Endothelial cell of umbilical vein (primary cell): ENCODE data around the gene PATE4. TPM values are rescaled to one million over a fixed set of nuclear protein-coding genes. Genes with fewer than 3 reads are reported as not detected.

Experiments used
- BruUV-seq: library from RNA; stranded (reverse); fragments of 400-500 nt; replicated peaks from 2 replicates; lab custom pipeline; 2021; lab: Mats Ljungman, UMichigan
- CTCF ChIA-PET: fragments of 300-600, 350-600 bp; sonication (Branson Sonifier 250); formaldehyde crosslinking; loops from one replicate; lab custom pipeline; 2021; ENCODE audit warnings: antibody characterized with exemption, inconsistent platforms; lab: Charles Lee
- POLR2A ChIA-PET: fragments of 300-600, 350-600 bp; sonication (Branson Sonifier 250); formaldehyde crosslinking; loops from one replicate; lab custom pipeline; 2021; ENCODE audit warnings: antibody characterized with exemption, inconsistent platforms; lab: Charles Lee
- DNase-seq: peaks from one replicate; pipeline ENCODE4 v3.0.0-alpha.2; 2011; ENCODE audit warnings: low read depth, low spot score
- FAIRE-seq: peaks from 2 replicates; lab custom pipeline; 2011; peaks lifted over from hg19 to GRCh38; lab: Jason Lieb, UNC
- H2AFZ ChIP-seq: 2 replicates; pipeline ENCODE4 v1.6.0; 2012; ENCODE audit warnings: low read depth, low read length, control low read depth, inconsistent platforms
- H3K27ac ChIP-seq: 2 replicates; pipeline ENCODE4 v1.5.1; 2011; ENCODE audit warnings: low read depth, mild to moderate bottlenecking, control low read depth, low read length, moderate library complexity; ENCODE audit not compliant: insufficient read depth
- H3K27me3 ChIP-seq, 2 experiments: 2 replicates each; pipeline versions ENCODE4 v1.6.0 to v1.6.1; 2011; ENCODE audit warnings: low read length in 2 of 2, mixed read lengths in 1 of 2; ENCODE audit not compliant: control insufficient read depth in 2 of 2, insufficient read depth in 2 of 2
- H3K36me3 ChIP-seq, 2 experiments: 2 replicates in 1 of 2; 3 replicates in 1 of 2; pipeline ENCODE4 v1.5.1; 2011; ENCODE audit warnings: low read length in 2 of 2, mild to moderate bottlenecking in 1 of 2, moderate library complexity in 1 of 2; ENCODE audit not compliant: control insufficient read depth in 2 of 2, insufficient read depth in 2 of 2; ENCODE audit errors: extremely low read depth in 1 of 2
- H3K4me1 ChIP-seq: 3 replicates; pipeline ENCODE4 v1.5.1; 2011; ENCODE audit warnings: mild to moderate bottlenecking, low read length; ENCODE audit not compliant: control insufficient read depth, insufficient read depth; ENCODE audit errors: extremely low read depth
- H3K4me2 ChIP-seq: 2 replicates; pipeline ENCODE4 v1.6.1; 2011; ENCODE audit warnings: low read length, control low read depth, mixed read lengths; ENCODE audit not compliant: insufficient read depth
- H3K4me3 ChIP-seq, 3 experiments: fragments of 200-600 bp in 1 of 3; sonication (generic), shearing (Covaris generic) in 1 of 3; replicated peaks in 1 of 3; 2 replicates each; pipeline ENCODE4 v1.5.1; 2011 to 2016; ENCODE audit warnings: control low read depth in 3 of 3, low read length in 3 of 3, mild to moderate bottlenecking in 2 of 3, inconsistent platforms in 1 of 3, low read depth in 1 of 3, moderate library complexity in 1 of 3; ENCODE audit not compliant: insufficient read depth in 1 of 3
- H3K79me2 ChIP-seq: 2 replicates; pipeline ENCODE4 v1.6.0; 2012; ENCODE audit warnings: low read length, inconsistent platforms; ENCODE audit not compliant: control insufficient read depth, insufficient read depth
- H3K9ac ChIP-seq: replicated peaks from 2 replicates; pipeline ENCODE3; 2011; ENCODE audit warnings: low read length, control low read depth; ENCODE audit not compliant: insufficient read depth; ENCODE audit errors: extremely low read depth
- H3K9me1 ChIP-seq: replicated peaks from 3 replicates; pipeline ENCODE4 v1.6.0; 2011; ENCODE audit warnings: mild to moderate bottlenecking, low read length; ENCODE audit not compliant: control insufficient read depth, insufficient read depth; ENCODE audit errors: extremely low read depth
- H3K9me3 ChIP-seq: replicated peaks from 2 replicates; pipeline ENCODE4 v1.5.1; 2012; ENCODE audit warnings: low read length, inconsistent platforms; ENCODE audit not compliant: control insufficient read depth, insufficient read depth
- H4K20me1 ChIP-seq: replicated peaks from 2 replicates; pipeline ENCODE3; 2011; ENCODE audit warnings: mild to moderate bottlenecking, low read length; ENCODE audit not compliant: control insufficient read depth, insufficient read depth; ENCODE audit errors: extremely low read depth
- GATA2 ChIP-seq: IDR thresholded peaks from 2 replicates; pipeline ENCODE4 v1.7.0; 2011; ENCODE audit warnings: low read depth, mild to moderate bottlenecking, moderate library complexity, mixed read lengths, low read length; ENCODE audit not compliant: insufficient read length, insufficient read depth
- JUN ChIP-seq: IDR thresholded peaks from 2 replicates; pipeline ENCODE4 v1.6.1; 2011; ENCODE audit warnings: borderline replicate concordance, low read depth; ENCODE audit not compliant: insufficient read length, insufficient read depth
- MYC ChIP-seq: IDR thresholded peaks from one replicate; pipeline ENCODE4 v1.6.1; 2011; ENCODE audit warnings: mild to moderate bottlenecking, low read depth, low read length
- POLR2AphosphoS5 ChIP-seq: IDR thresholded peaks from 2 replicates; pipeline ENCODE4 v1.6.1; 2012; ENCODE audit warnings: low read depth, mild to moderate bottlenecking, control low read depth, low read length, moderate library complexity; ENCODE audit not compliant: insufficient read depth
- dilution Hi-C: fragments of 300-500 bp; cut with MboI; formaldehyde crosslinking; loops from one replicate; pipeline ENCODE4 v1.15.0; 2019; ENCODE audit warnings: low sequenced_read_pairs; ENCODE audit not compliant: extremely low pct_ligation_motif_present
- intact Hi-C: fragments of 100-400 bp; cut with micrococcal nuclease; formaldehyde crosslinking; loops from one replicate; pipeline ENCODE4 v1.10.0; 2022
- polyA plus RNA-seq, 4 experiments: library from polyadenylated mRNA; depleted of rRNA in 3 of 4; stranded (reverse) in 3 of 4; unstranded in 1 of 4; fragments of >200 nt; gene quantifications; 2 replicates each; pipeline versions ENCODE4 v1.2.1 to v1.2.3, GENCODE V29; 2011 to 2012; ENCODE audit warnings: missing spikeins in 1 of 4
- total RNA-seq: library from RNA; stranded (reverse); gene quantifications from 2 replicates; pipeline ENCODE4 v1.2.3, GENCODE V29; 2021
- TF ChIP-seq, protein P1 (sequence below): IDR thresholded peaks from 2 replicates; pipeline ENCODE4 v1.6.1; 2011; ENCODE audit not compliant: insufficient read depth, insufficient read length
- TF ChIP-seq, protein P2 (sequence below), 2 donors: IDR thresholded peaks; 1 replicate in 1 of 2; 2 replicates in 1 of 2; pipeline ENCODE4 v1.5.1; 2011; ENCODE audit warnings: low read length in 2 of 2, mild to moderate bottlenecking in 2 of 2, moderate library complexity in 2 of 2, control low read depth in 1 of 2, inconsistent platforms in 1 of 2, low read depth in 1 of 2; ENCODE audit not compliant: insufficient read depth in 1 of 2; ENCODE audit errors: extremely low read depth in 1 of 2

The PATE4 gene
- total and polyA plus RNA-seq, 2 donors (not counting 3 experiments of a cell fraction or from before 2014, with no cell fraction given) = not detected

GRCh38 chr11:125873881-125874555 is 40.9 kb downstream of the PATE4 start:
- no peak overlapping the region for H3K4me2 ChIP-seq
- CTCF ChIA-PET = interaction anchor here (1.5 to 2.4 kb wide), 2 partner anchors 14 to 150 kb away, joined by 3 to 29 read pairs; partner anchors contain the start of gene HYLS1
- no peaks in the 10 kb centered on the region for H3K9me1 ChIP-seq
- no peaks in the 10 kb centered on the region for H3K36me3 ChIP-seq
- no peak for TF ChIP-seq MYC
- TF ChIP-seq, protein P1, sequence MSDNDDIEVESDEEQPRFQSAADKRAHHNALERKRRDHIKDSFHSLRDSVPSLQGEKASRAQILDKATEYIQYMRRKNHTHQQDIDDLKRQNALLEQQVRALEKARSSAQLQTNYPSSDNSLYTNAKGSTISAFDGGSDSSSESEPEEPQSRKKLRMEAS = no peak
- TF ChIP-seq JUN = no peak
- no peak for TF ChIP-seq POLR2AphosphoS5
- TF ChIP-seq GATA2 = no peak
- TF ChIP-seq, protein P2, sequence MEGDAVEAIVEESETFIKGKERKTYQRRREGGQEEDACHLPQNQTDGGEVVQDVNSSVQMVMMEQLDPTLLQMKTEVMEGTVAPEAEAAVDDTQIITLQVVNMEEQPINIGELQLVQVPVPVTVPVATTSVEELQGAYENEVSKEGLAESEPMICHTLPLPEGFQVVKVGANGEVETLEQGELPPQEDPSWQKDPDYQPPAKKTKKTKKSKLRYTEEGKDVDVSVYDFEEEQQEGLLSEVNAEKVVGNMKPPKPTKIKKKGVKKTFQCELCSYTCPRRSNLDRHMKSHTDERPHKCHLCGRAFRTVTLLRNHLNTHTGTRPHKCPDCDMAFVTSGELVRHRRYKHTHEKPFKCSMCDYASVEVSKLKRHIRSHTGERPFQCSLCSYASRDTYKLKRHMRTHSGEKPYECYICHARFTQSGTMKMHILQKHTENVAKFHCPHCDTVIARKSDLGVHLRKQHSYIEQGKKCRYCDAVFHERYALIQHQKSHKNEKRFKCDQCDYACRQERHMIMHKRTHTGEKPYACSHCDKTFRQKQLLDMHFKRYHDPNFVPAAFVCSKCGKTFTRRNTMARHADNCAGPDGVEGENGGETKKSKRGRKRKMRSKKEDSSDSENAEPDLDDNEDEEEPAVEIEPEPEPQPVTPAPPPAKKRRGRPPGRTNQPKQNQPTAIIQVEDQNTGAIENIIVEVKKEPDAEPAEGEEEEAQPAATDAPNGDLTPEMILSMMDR (IDR thresholded peaks at IDR 0.05; ENCODE audit: extremely low read depth in 1 of 2, insufficient read depth in 1 of 2, low read depth in 1 of 2, low read length in 2 of 2) = no peak
- H4K20me1 ChIP-seq = no peaks in the 10 kb centered on the region
- H3K27ac ChIP-seq = no peak overlapping the region
- H3K27me3 ChIP-seq = no peaks in the 10 kb centered on the region
- H2AFZ ChIP-seq = no peak overlapping the region
- dilution Hi-C loops = no loop called here
- no peak overlapping the region for H3K4me3 ChIP-seq
- no peaks in the 10 kb centered on the region for H3K79me2 ChIP-seq
- intact Hi-C loops = loop anchor here (1.0 to 10.0 kb wide), 7 partner anchors 150 to 779 kb away; partner anchors contain the start of genes EI24 and PKNOX2
- no peak for DNase-seq
- POLR2A ChIA-PET = no interaction called here
- no peaks in the 10 kb centered on the region for H3K4me1 ChIP-seq
- H3K9ac ChIP-seq = no peak overlapping the region
- BruUV-seq = no TSS peak
- no peaks in the 10 kb centered on the region for H3K9me3 ChIP-seq
- peak; percentile 47 for FAIRE-seq
